Trophoblast cell (in vitro differentiated cells and primary cell): ENCODE data around the gene TACO1.
A peak's percentile ranks its signal among the peaks of the same experiment; 100 is the strongest.

ENCODE experiments used
- DNase-seq, 2 donors: peaks; one replicate each; pipeline ENCODE4 v3.0.0-alpha.2; 2016
- H2AFZ ChIP-seq: 2 replicates; pipeline ENCODE4 v1.6.1; 2013; ENCODE audit warnings: low read length, moderate library complexity, mild to moderate bottlenecking; ENCODE audit not compliant: insufficient read depth, poor library complexity
- H2AK5ac ChIP-seq: 2 replicates; pipeline ENCODE4 v1.6.1; 2013; ENCODE audit warnings: mild to moderate bottlenecking, low read length
- H2BK120ac ChIP-seq: 2 replicates; pipeline ENCODE4 v1.6.1; 2013; ENCODE audit warnings: low read length, mild to moderate bottlenecking, moderate library complexity; ENCODE audit not compliant: insufficient read depth, poor library complexity
- H2BK12ac ChIP-seq: 2 replicates; pipeline ENCODE4 v1.6.1; 2013; ENCODE audit warnings: mild to moderate bottlenecking, low read length, moderate library complexity
- H2BK5ac ChIP-seq: 2 replicates; pipeline ENCODE4 v1.6.1; 2013; ENCODE audit warnings: low read length, low read depth, moderate library complexity, mild to moderate bottlenecking; ENCODE audit not compliant: poor library complexity
- H3K14ac ChIP-seq: 2 replicates; pipeline ENCODE4 v1.6.1; 2013; ENCODE audit warnings: mild to moderate bottlenecking, low read length
- H3K18ac ChIP-seq: 2 replicates; pipeline ENCODE4 v1.6.1; 2013; ENCODE audit warnings: mild to moderate bottlenecking, low read length
- H3K23ac ChIP-seq: 2 replicates; pipeline ENCODE4 v1.6.1; 2013; ENCODE audit warnings: low read length
- H3K27ac ChIP-seq: 2 replicates; pipeline ENCODE4 v1.5.1; 2013; ENCODE audit warnings: low read depth, mild to moderate bottlenecking, inconsistent platforms, low read length, moderate library complexity
- H3K27me3 ChIP-seq: 2 replicates; pipeline ENCODE4 v1.6.1; 2013; ENCODE audit warnings: inconsistent platforms, mild to moderate bottlenecking, low read length, moderate library complexity; ENCODE audit not compliant: insufficient read depth
- H3K36me3 ChIP-seq, 2 experiments: 1 replicate in 1 of 2; 2 replicates in 1 of 2; pipeline ENCODE4 v1.6.1; 2013; ENCODE audit warnings: low read length in 2 of 2, mild to moderate bottlenecking in 2 of 2, moderate library complexity in 1 of 2; ENCODE audit not compliant: insufficient read depth in 2 of 2, control insufficient read depth in 1 of 2
- H3K4ac ChIP-seq: 2 replicates; pipeline ENCODE4 v1.6.1; 2013; ENCODE audit warnings: low read depth, mild to moderate bottlenecking, low read length, moderate library complexity
- H3K4me1 ChIP-seq, 2 experiments: 1 replicate in 1 of 2; 2 replicates in 1 of 2; pipeline ENCODE4 v1.6.1; 2013; ENCODE audit warnings: low read length in 2 of 2, mild to moderate bottlenecking in 2 of 2, moderate library complexity in 1 of 2; ENCODE audit not compliant: insufficient read depth in 2 of 2, control insufficient read depth in 1 of 2
- H3K4me2 ChIP-seq: 2 replicates; pipeline ENCODE4 v1.6.1; 2013; ENCODE audit warnings: inconsistent platforms, mild to moderate bottlenecking, low read length, moderate library complexity
- H3K4me3 ChIP-seq: 2 replicates; pipeline ENCODE4 v1.5.1; 2013; ENCODE audit warnings: mild to moderate bottlenecking, low read depth, low read length, inconsistent platforms
- H3K79me1 ChIP-seq: one replicate; pipeline ENCODE4 v1.6.1; 2013; ENCODE audit warnings: low read length
- H3K79me2 ChIP-seq: 2 replicates; pipeline ENCODE4 v1.6.1; 2013; ENCODE audit warnings: low read length, mild to moderate bottlenecking; ENCODE audit not compliant: control insufficient read depth, insufficient read depth, poor library complexity
- H3K9ac ChIP-seq: 2 replicates; pipeline ENCODE4 v1.6.1; 2013; ENCODE audit warnings: mild to moderate bottlenecking, low read length
- H3K9me3 ChIP-seq: 2 replicates; pipeline ENCODE4 v1.6.1; 2013; ENCODE audit warnings: low read depth, mild to moderate bottlenecking, control low read depth, inconsistent platforms, low read length; ENCODE audit not compliant: insufficient read depth
- H4K12ac ChIP-seq: 2 replicates; pipeline ENCODE4 v1.6.1; 2013; ENCODE audit warnings: low read depth, mild to moderate bottlenecking, low read length, moderate library complexity
- H4K8ac ChIP-seq: 2 replicates; pipeline ENCODE4 v1.6.1; 2013; ENCODE audit warnings: low read depth, mild to moderate bottlenecking, low read length, moderate library complexity
- H4K91ac ChIP-seq: one replicate; pipeline ENCODE4 v1.6.1; 2013; ENCODE audit warnings: low read depth, mild to moderate bottlenecking, low read length, moderate library complexity
- WGBS: extraction: QIAGEN DNeasy Blood & Tissue Kit; methylation state at CpG from one replicate; pipeline ENCODE4 v1.1.7; 2013; ENCODE audit warnings: missing lambda C conversion rate; ENCODE audit not compliant: insufficient read length, insufficient coverage; ENCODE audit errors: extremely low coverage; 5-methylcytosine and 5-hydroxymethylcytosine counted together

Gene TACO1

GRCh38 chr17:63621684-63622573 is 21.2 kb downstream of the TACO1 start, which contains the start of gene MAP3K3:
Gene MAP3K3 (plus strand): TSS chr17:63622417. CDS start chr17:63622760, 343 bp downstream.
- Histone ChIP-seq H3K27me3 (no peaks in the 10 kb centered on the region), H2BK120ac (peak within 1 kb of the TSS; percentile 3), H3K4me1 (no peaks in the 10 kb centered on the region), H3K4ac (peak within 1 kb of the TSS; percentile 22), H3K9me3 (no peaks in the 10 kb centered on the region), H2BK12ac (no peak within 1 kb of the TSS), H2AK5ac (no peak within 1 kb of the TSS), H4K12ac (peak within 1 kb of the TSS; percentile 68), H3K4me3 (peak within 1 kb of the TSS; percentile 97), H3K79me2 (no peaks in the 10 kb centered on the region), H4K91ac (peak within 1 kb of the TSS; percentile 71), H3K18ac (peak within 1 kb of the TSS; percentile 48), H3K4me2 (peak within 1 kb of the TSS; percentile 80), H3K27ac (peak within 1 kb of the TSS; percentile 48), H2BK5ac (peak within 1 kb of the TSS; percentile 25), H3K36me3 (no peaks in the 10 kb centered on the region), H3K79me1 (peaks cover 3% of the 10 kb centered on the region), H3K14ac (peak within 1 kb of the TSS; percentile 72), H2AFZ (peak within 1 kb of the TSS; percentile 79), H3K23ac (no peak within 1 kb of the TSS), H4K8ac (peak within 1 kb of the TSS; percentile 87), H3K9ac (peak within 1 kb of the TSS; percentile 57)
- DNase-seq = peak; percentile 100
- WGBS = no CpG with 5 or more reads among the region's 75 CpGs

- H3K27me3 ChIP-seq = no peaks in the 10 kb centered on the region
- no CpG with 5 or more reads among the region's 100 CpGs for WGBS
- H2BK120ac ChIP-seq = no peak overlapping the region
- peak overlapping the region; percentile 19 for H3K18ac ChIP-seq
- H3K4me2 ChIP-seq = peak overlapping the region; percentile 80
- no peak overlapping the region for H2BK5ac ChIP-seq
- H4K12ac ChIP-seq = no peak overlapping the region
- no peak overlapping the region for H2BK12ac ChIP-seq
- no peak overlapping the region for H3K4ac ChIP-seq
- no peaks in the 10 kb centered on the region for H3K4me1 ChIP-seq
- peak overlapping the region; percentile 97 for H3K4me3 ChIP-seq
- H3K27ac ChIP-seq = peak overlapping the region; percentile 48
- H3K36me3 ChIP-seq = no peaks in the 10 kb centered on the region
- no peak overlapping the region for H2AK5ac ChIP-seq
- H4K91ac ChIP-seq = no peak overlapping the region
- no peaks in the 10 kb centered on the region for H3K79me2 ChIP-seq
- peak; percentile 65 to 77 for DNase-seq
- no peak overlapping the region for H3K23ac ChIP-seq
- H3K14ac ChIP-seq = no peak overlapping the region
- H2AFZ ChIP-seq = peak overlapping the region; percentile 79
- peak overlapping the region; percentile 24 for H3K9ac ChIP-seq
- H3K79me1 ChIP-seq = peaks cover 3% of the 10 kb centered on the region
- no peak overlapping the region for H4K8ac ChIP-seq
- H3K9me3 ChIP-seq = no peaks in the 10 kb centered on the region
Observed at GRCh38 chr17:63622574-63623390, 22.1 kb downstream of the TACO1 start.

GRCh38 chr17:63623786-63624530 is 23.3 kb downstream of the TACO1 start:
- Histone ChIP-seq H3K23ac (no peak overlapping the region), H3K79me2 (no peaks in the 10 kb centered on the region), H3K14ac (no peak overlapping the region), H2BK120ac (no peak overlapping the region), H3K4me3 (no peak overlapping the region), H3K79me1 (peaks cover 3% of the 10 kb centered on the region), H3K4me1 (no peaks in the 10 kb centered on the region), H3K4ac (no peak overlapping the region), H2BK12ac (no peak overlapping the region), H2BK5ac (no peak overlapping the region), H4K12ac (no peak overlapping the region), H3K27me3 (no peaks in the 10 kb centered on the region), H2AFZ (no peak overlapping the region), H3K4me2 (no peak overlapping the region), H3K9me3 (no peaks in the 10 kb centered on the region), H4K8ac (no peak overlapping the region), H3K36me3 (peaks cover 0 to 2% of the 10 kb centered on the region in 2 experiments), H3K27ac (no peak overlapping the region), H3K9ac (no peak overlapping the region), H4K91ac (no peak overlapping the region), H2AK5ac (no peak overlapping the region), H3K18ac (no peak overlapping the region)
- no peak for DNase-seq
- WGBS = no CpG with 5 or more reads among the region's 7 CpGs

GRCh38 chr17:63624531-63624880 is 23.8 kb downstream of the TACO1 start:
- no CpG with 5 or more reads among the region's 1 CpG for WGBS
- Histone ChIP-seq H3K23ac (no peak overlapping the region), H3K9ac (no peak overlapping the region), H2BK120ac (no peak overlapping the region), H3K27me3 (no peaks in the 10 kb centered on the region), H3K4ac (no peak overlapping the region), H3K14ac (no peak overlapping the region), H2AFZ (no peak overlapping the region), H2BK12ac (no peak overlapping the region), H4K12ac (no peak overlapping the region), H3K79me1 (peaks cover 3% of the 10 kb centered on the region), H3K9me3 (no peaks in the 10 kb centered on the region), H3K79me2 (no peaks in the 10 kb centered on the region), H3K36me3 (peaks cover 0 to 2% of the 10 kb centered on the region in 2 experiments), H3K4me1 (no peaks in the 10 kb centered on the region), H3K4me3 (no peak overlapping the region), H3K27ac (no peak overlapping the region), H3K18ac (no peak overlapping the region), H2AK5ac (no peak overlapping the region), H4K91ac (no peak overlapping the region), H2BK5ac (no peak overlapping the region), H3K4me2 (no peak overlapping the region), H4K8ac (no peak overlapping the region)
- no peak for DNase-seq
